HepG2 (cell line): ENCODE results near the gene NSUN2. TPM values are rescaled to one million over a fixed set of nuclear protein-coding genes. Genes with fewer than 3 reads are reported as not detected.

Experiments
- KAT8 ChIP-seq: IDR thresholded peaks from 2 replicates; pipeline ENCODE4 v1.6.1; 2016; ENCODE audit warnings: missing genetic modification reagents, missing compliant biosample characterization
- KLF16 ChIP-seq, 2 experiments: sonication (generic) in 1 of 2; formaldehyde crosslinking in 1 of 2; IDR thresholded peaks; 2 replicates each; pipeline versions ENCODE4 v1.6.1 to v1.8.0; 2016 to 2023; ENCODE audit warnings: missing genetic modification reagents in 2 of 2, missing compliant biosample characterization in 1 of 2
- MYNN ChIP-seq: sonication (generic); formaldehyde crosslinking; IDR thresholded peaks from 2 replicates; pipeline ENCODE4 v1.4.0; 2020; ENCODE audit warnings: mild to moderate bottlenecking, low read depth, missing genetic modification reagents
- POLR2AphosphoS5 ChIP-seq: IDR thresholded peaks from 2 replicates; pipeline ENCODE4 v1.6.1; 2012; ENCODE audit warnings: low read depth, low read length
- SALL2 ChIP-seq: sonication (generic); formaldehyde crosslinking; IDR thresholded peaks from 2 replicates; pipeline ENCODE4 v1.8.1; 2023; ENCODE audit warnings: mild to moderate bottlenecking, missing genetic modification reagents, inconsistent platforms
- SRY ChIP-seq: sonication (generic); formaldehyde crosslinking; IDR thresholded peaks from 2 replicates; pipeline ENCODE4 v1.8.0; 2022; ENCODE audit warnings: mild to moderate bottlenecking, missing genetic modification reagents
- ZNF44 ChIP-seq: sonication (generic); formaldehyde crosslinking; IDR thresholded peaks from 2 replicates; pipeline ENCODE4 v1.5.1; 2020; ENCODE audit warnings: mild to moderate bottlenecking, missing genetic modification reagents
- ZNF546 ChIP-seq: sonication (generic); formaldehyde crosslinking; conservative IDR thresholded peaks from 2 replicates; pipeline ENCODE4 v1.8.1; 2023; ENCODE audit warnings: mild to moderate bottlenecking, missing genetic modification reagents
- ZNF768 ChIP-seq: sonication (generic); formaldehyde crosslinking; IDR thresholded peaks from 2 replicates; pipeline ENCODE4 v1.4.0; 2020; ENCODE audit warnings: missing genetic modification reagents
- polyA plus RNA-seq, 8 experiments: library from polyadenylated mRNA; depleted of rRNA in 3 of 8; stranded (reverse) in 7 of 8; unstranded in 1 of 8; fragments of >200 nt; fragmentation: Illumina TruSeq in 4 of 8; extraction: Trizol in 4 of 8; gene quantifications; 2 replicates each; pipeline versions ENCODE4 v1.2.1 to v1.2.3, GENCODE V29; 2011 to 2016; ENCODE audit warnings: low read depth in 4 of 8, missing spikeins in 1 of 8, mixed read lengths in 1 of 8; ENCODE audit not compliant: insufficient read depth in 1 of 8
- total RNA-seq, 5 experiments: library from RNA; depleted of rRNA; stranded (reverse); fragments of >200 nt; fragmentation: Illumina TruSeq; extraction: Trizol; gene quantifications; 2 replicates each; pipeline ENCODE4 v1.2.3, GENCODE V29; 2016; ENCODE audit warnings: low read depth in 1 of 5
- TF ChIP-seq, protein P1 (sequence below): IDR thresholded peaks from 2 replicates; pipeline ENCODE4 v1.6.1; 2016; ENCODE audit warnings: missing genetic modification reagents, missing compliant biosample characterization
- TF ChIP-seq, protein P2 (sequence below): sonication (generic); formaldehyde crosslinking; conservative IDR thresholded peaks from 2 replicates; pipeline ENCODE4 v1.8.0; 2022; ENCODE audit warnings: mild to moderate bottlenecking, moderate library complexity, missing genetic modification reagents
- TF ChIP-seq, protein P3 (sequence below): sonication (generic); formaldehyde crosslinking; IDR thresholded peaks from 2 replicates; pipeline ENCODE4 v1.8.0; 2022; ENCODE audit warnings: low read depth, missing genetic modification reagents
- TF ChIP-seq, protein P4 (sequence below): sonication (generic); formaldehyde crosslinking; IDR thresholded peaks from 2 replicates; pipeline ENCODE4 v1.9.0; 2021; ENCODE audit warnings: missing genetic modification reagents, borderline replicate concordance
- TF ChIP-seq, protein P5 (sequence below): IDR thresholded peaks from 2 replicates; pipeline ENCODE4 v1.6.1; 2016; ENCODE audit warnings: missing biosample characterization, missing genetic modification reagents, low read depth
- TF ChIP-seq, protein P6 (sequence below): sonication (generic); formaldehyde crosslinking; IDR thresholded peaks from 2 replicates; pipeline ENCODE4 v1.4.0; 2020; ENCODE audit warnings: missing genetic modification reagents
- TF ChIP-seq, protein P7 (sequence below): conservative IDR thresholded peaks from 2 replicates; pipeline ENCODE4 v1.6.1; 2018; ENCODE audit warnings: missing genetic modification reagents

NSUN2 gene
- total and polyA plus RNA-seq, 2 of the 13 experiments (the other 11 are each of a cell fraction or from before 2014, with no cell fraction given): 51.7 to 69.1 TPM

DNA sequence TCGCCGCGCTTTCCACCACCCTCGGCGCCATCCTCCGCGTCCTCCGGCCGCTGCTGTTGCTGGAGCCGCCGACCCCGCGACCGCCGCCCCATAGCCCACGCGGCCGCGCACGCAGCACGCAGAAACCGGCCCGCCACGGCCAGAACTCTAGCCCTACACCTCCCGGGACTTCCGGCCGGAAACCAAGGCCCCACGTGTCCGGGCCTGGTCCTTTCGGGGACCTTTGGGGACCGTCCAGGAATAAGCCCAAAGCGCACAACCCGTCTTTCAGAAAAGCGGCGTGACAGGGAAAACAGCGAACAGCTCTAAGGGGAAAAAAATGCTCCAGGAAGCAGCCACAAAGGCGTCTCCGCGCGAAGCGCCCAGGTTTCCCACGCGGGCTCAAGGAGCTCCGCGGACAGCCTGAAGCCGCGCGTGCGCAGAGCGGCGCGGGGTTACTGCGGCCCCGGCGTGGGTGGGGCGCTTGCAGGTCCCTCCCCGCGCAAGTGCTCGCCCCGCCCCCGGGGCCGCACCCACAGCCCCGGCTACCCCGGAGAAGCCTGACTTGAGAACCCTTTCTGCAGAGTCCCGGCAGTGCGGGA lies at the start of gene NSUN2, which contains the start of gene SRD5A1 (continued):
- TF ChIP-seq, protein P1, sequence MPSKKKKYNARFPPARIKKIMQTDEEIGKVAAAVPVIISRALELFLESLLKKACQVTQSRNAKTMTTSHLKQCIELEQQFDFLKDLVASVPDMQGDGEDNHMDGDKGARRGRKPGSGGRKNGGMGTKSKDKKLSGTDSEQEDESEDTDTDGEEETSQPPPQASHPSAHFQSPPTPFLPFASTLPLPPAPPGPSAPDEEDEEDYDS: peak; percentile 44
- TF ChIP-seq ZNF768 (CRISPR knock-in tag) (peak; percentile 54; the same call in 1 of the 2 replicates), ZNF546 (no peak), KLF16 (CRISPR knock-in tag; IDR thresholded peaks at IDR 0.05) (peak in 1 of 2 experiments; percentile 69; a peak in 2 of 4 replicates), KAT8 (CRISPR knock-in tag) (peak; percentile 89), POLR2AphosphoS5 (peak; percentile 70), SALL2 (CRISPR knock-in tag) (0 out of 2 replicates have a peak, but pooled peaks have one; percentile 26), SRY (CRISPR knock-in tag) (0 out of 2 replicates have a peak, but pooled peaks have one; percentile 20), ZNF44 (CRISPR knock-in tag) (peak; percentile 27; the same call in 1 of the 2 replicates), MYNN (CRISPR knock-in tag) (0 out of 2 replicates have a peak, but pooled peaks have one; percentile 36)
- TF ChIP-seq, protein P2, sequence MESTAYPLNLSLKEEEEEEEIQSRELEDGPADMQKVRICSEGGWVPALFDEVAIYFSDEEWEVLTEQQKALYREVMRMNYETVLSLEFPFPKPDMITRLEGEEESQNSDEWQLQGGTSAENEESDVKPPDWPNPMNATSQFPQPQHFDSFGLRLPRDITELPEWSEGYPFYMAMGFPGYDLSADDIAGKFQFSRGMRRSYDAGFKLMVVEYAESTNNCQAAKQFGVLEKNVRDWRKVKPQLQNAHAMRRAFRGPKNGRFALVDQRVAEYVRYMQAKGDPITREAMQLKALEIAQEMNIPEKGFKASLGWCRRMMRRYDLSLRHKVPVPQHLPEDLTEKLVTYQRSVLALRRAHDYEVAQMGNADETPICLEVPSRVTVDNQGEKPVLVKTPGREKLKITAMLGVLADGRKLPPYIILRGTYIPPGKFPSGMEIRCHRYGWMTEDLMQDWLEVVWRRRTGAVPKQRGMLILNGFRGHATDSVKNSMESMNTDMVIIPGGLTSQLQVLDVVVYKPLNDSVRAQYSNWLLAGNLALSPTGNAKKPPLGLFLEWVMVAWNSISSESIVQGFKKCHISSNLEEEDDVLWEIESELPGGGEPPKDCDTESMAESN (CRISPR knock-in tag): 0 out of 2 replicates have a peak, but pooled peaks have one; percentile 39
- TF ChIP-seq, protein P3, sequence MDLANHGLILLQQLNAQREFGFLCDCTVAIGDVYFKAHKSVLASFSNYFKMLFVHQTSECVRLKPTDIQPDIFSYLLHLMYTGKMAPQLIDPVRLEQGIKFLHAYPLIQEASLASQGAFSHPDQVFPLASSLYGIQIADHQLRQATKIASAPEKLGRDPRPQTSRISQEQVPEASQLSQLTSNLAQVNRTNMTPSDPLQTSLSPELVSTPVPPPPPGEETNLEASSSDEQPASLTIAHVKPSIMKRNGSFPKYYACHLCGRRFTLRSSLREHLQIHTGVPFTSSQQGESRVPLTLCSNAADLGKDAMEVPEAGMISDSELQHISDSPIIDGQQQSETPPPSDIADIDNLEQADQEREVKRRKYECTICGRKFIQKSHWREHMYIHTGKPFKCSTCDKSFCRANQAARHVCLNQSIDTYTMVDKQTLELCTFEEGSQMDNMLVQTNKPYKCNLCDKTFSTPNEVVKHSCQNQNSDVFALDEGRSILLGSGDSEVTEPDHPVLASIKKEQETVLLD (CRISPR knock-in tag): 0 out of 2 replicates have a peak, but pooled peaks have one; percentile 43
- TF ChIP-seq, protein P4, sequence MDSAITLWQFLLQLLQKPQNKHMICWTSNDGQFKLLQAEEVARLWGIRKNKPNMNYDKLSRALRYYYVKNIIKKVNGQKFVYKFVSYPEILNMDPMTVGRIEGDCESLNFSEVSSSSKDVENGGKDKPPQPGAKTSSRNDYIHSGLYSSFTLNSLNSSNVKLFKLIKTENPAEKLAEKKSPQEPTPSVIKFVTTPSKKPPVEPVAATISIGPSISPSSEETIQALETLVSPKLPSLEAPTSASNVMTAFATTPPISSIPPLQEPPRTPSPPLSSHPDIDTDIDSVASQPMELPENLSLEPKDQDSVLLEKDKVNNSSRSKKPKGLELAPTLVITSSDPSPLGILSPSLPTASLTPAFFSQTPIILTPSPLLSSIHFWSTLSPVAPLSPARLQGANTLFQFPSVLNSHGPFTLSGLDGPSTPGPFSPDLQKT (CRISPR knock-in tag): no peak; the same call in 1 of the 2 replicates
- TF ChIP-seq, protein P5, sequence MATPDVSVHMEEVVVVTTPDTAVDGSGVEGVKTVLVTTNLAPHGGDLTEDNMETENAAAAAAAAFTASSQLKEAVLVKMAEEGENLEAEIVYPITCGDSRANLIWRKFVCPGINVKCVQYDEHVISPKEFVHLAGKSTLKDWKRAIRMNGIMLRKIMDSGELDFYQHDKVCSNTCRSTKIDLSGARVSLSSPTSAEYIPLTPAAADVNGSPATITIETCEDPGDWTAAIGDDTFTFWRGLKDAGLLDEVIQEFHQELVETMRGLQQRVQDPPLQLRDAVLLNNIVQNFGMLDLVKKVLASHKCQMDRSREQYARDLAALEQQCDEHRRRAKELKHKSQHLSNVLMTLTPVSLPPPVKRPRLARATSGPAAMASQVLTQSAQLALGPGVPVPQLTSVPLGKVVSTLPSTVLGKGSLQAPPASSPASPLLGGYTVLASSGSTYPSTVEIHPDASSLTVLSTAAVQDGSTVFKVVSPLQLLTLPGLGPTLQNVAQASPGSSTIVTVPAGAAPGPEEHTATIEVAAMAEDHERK (CRISPR knock-in tag): no peak
- TF ChIP-seq, protein P6, sequence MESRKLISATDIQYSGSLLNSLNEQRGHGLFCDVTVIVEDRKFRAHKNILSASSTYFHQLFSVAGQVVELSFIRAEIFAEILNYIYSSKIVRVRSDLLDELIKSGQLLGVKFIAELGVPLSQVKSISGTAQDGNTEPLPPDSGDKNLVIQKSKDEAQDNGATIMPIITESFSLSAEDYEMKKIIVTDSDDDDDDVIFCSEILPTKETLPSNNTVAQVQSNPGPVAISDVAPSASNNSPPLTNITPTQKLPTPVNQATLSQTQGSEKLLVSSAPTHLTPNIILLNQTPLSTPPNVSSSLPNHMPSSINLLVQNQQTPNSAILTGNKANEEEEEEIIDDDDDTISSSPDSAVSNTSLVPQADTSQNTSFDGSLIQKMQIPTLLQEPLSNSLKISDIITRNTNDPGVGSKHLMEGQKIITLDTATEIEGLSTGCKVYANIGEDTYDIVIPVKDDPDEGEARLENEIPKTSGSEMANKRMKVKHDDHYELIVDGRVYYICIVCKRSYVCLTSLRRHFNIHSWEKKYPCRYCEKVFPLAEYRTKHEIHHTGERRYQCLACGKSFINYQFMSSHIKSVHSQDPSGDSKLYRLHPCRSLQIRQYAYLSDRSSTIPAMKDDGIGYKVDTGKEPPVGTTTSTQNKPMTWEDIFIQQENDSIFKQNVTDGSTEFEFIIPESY: no peak
- TF ChIP-seq, protein P7, sequence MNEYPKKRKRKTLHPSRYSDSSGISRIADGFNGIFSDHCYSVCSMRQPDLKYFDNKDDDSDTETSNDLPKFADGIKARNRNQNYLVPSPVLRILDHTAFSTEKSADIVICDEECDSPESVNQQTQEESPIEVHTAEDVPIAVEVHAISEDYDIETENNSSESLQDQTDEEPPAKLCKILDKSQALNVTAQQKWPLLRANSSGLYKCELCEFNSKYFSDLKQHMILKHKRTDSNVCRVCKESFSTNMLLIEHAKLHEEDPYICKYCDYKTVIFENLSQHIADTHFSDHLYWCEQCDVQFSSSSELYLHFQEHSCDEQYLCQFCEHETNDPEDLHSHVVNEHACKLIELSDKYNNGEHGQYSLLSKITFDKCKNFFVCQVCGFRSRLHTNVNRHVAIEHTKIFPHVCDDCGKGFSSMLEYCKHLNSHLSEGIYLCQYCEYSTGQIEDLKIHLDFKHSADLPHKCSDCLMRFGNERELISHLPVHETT (CRISPR knock-in tag): peak; percentile 27; the same call in 1 of the 2 replicates
